ENCODE measurements around the gene TIMM44.

Gene TIMM44

GRCh38 chr19:7981199-7981598 lies 37.7 kb upstream of the TIMM44 start:
- TF ChIP-seq GATA2 (IDR thresholded peaks at IDR 0.05; ENCODE audit: low read depth, low read length) (no peak), GATA3 (IDR thresholded peaks at IDR 0.05; ENCODE audit: low read depth, low read length) (no peak)

- TF ChIP-seq GATA3 (IDR thresholded peaks at IDR 0.05; ENCODE audit: low read depth, low read length) (no peak), GATA2 (IDR thresholded peaks at IDR 0.05; ENCODE audit: low read depth, low read length) (no peak)
Measured at GRCh38 chr19:7980635-7981121, 37.2 kb upstream of the TIMM44 start.

DNA sequence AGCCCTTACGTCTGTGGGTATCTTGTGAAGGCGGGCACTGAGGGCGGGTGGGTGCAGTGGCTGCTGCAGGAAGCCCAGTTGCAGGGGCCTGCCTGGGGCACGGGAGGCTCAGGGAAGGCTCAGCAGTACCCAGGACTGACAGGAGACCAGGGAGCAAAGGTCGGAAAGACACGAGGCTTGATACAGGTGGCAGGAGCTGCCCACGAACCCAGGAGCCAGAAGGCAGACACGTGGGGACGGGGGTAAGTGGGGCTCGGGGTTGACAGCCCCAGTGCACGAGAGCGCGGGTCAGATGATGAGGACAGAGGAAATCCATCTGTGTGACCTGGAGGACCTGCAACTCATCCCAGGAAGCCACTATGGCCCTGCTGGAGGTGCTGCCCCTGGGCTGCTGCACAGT lies 36.7 kb upstream of the TIMM44 start:
- TF ChIP-seq GATA3 (IDR thresholded peaks at IDR 0.05; ENCODE audit: low read depth, low read length), result no peak
- TF ChIP-seq GATA2 (IDR thresholded peaks at IDR 0.05; ENCODE audit: low read depth, low read length), result no peak

- TF ChIP-seq GATA3 (IDR thresholded peaks at IDR 0.05; ENCODE audit: low read depth, low read length) (no peak), GATA2 (IDR thresholded peaks at IDR 0.05; ENCODE audit: low read depth, low read length) (no peak)
Measured at GRCh38 chr19:7979559-7979958, 36.1 kb upstream of the TIMM44 start.

DNA sequence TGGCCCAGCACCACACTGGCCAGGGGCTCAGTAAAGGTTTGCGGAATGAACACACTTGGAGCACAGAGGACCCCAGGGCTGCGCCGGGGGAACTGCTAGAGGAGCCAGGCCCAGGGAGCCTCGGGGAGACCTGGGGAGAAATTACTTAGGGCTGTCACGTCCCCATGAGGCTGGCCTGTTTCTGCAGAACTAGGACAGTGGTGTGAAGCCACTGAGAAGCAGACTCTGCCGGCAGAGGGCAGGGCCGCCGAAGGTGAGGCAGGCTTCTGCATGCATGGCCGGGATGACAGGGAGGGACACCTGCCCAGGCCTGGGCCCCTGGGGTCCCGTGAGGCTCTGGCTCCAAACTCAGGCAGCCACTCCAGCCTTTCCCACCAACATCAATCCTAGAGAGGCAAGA lies 35.5 kb upstream of the TIMM44 start:
- TF ChIP-seq GATA2 (IDR thresholded peaks at IDR 0.05; ENCODE audit: low read depth, low read length) (no peak), GATA3 (IDR thresholded peaks at IDR 0.05; ENCODE audit: low read depth, low read length) (no peak)

DNA sequence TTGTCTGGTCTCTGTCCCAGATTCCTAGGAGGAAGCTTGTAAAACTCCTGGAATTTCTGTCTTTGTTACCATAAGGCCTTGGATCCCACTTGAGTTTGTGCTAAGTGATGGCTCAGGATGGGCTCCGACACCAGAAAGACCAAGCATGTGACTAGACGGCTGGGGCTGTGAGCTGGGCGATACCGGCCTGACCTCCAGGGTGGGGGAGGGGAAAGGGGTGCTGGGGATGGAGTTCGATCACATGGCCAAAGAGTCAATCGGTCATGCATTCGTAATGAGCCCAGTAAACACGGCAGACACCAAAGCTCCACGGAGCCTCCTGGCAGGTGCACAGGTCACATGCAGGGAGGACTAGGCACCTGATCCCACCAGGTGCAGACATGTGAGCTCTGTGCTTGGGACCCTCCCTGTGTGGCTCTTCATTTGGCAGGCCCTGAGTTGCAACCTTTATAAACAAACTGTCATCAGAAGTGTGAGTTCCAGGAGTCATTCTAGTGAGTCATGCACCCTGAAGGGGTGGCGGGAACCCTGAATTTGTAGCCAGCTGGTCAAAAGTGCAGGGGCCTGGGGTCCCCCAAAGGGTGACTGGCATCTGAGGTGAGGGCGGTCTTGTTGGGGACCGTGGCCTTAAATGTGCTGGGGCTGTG lies 34.8 kb upstream of the TIMM44 start:
- TF ChIP-seq GATA3 (IDR thresholded peaks at IDR 0.05; ENCODE audit: low read depth, low read length) (no peak), GATA2 (IDR thresholded peaks at IDR 0.05; ENCODE audit: low read depth, low read length) (no peak)

DNA sequence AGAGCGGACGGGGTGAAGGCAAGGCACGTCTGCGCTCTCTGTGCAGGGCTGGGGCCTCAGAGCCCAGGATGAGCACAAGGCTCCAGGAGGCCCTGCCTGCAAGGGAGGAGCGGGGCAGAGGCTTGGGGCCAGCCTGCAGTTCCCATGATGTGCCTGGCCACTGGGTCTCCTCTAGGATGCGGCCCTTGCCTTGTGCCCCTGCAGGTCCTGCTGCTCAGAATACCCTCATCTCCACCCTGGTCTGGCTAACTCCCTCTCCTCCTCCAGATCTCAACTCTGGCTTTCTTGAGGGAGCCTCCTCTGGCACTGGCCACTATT lies 34.2 kb upstream of the TIMM44 start:
- TF ChIP-seq GATA2 (IDR thresholded peaks at IDR 0.05; ENCODE audit: low read depth, low read length) (no peak), GATA3 (IDR thresholded peaks at IDR 0.05; ENCODE audit: low read depth, low read length) (no peak)

DNA sequence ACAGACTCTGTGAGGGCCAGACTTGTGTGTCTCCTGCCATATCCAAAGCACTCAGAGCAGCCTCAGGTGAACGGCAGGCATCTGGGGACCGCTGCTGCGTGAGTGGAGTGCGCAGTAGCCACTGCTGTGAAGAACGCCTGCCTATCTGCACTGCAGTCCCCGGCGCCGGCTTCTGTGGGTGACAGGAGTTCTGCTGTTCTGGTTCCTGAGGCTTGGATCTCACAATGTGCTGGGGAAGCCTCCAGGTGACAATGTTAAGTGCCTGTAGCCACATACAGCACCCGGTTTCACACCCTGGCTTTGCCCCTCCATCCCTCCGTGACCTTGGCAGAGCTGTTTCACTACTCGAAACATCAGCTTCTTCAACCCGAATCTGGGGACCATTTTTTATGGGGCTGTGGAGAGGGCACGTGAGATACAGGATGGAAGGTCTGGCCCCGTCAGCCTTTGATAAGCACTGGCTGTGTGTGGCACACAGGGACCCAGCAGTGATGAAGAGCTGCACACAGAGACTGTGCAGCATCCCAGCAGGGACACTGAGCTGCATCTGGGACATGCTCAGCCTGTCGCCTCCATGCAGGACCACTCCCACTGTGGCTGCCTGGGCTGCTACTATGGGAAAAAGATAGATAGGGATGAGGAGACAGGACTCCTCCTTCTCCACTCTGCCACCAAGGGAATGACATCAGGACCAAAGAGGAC lies 33.7 kb upstream of the TIMM44 start:
- TF ChIP-seq GATA3 (IDR thresholded peaks at IDR 0.05; ENCODE audit: low read depth, low read length) (no peak), GATA2 (IDR thresholded peaks at IDR 0.05; ENCODE audit: low read depth, low read length) (no peak)

- TF ChIP-seq GATA2 (IDR thresholded peaks at IDR 0.05; ENCODE audit: low read depth, low read length) (no peak), GATA3 (IDR thresholded peaks at IDR 0.05; ENCODE audit: low read depth, low read length) (no peak)
Measured at GRCh38 chr19:7976461-7976860, 33.0 kb upstream of the TIMM44 start.

- TF ChIP-seq GATA2 (IDR thresholded peaks at IDR 0.05; ENCODE audit: low read depth, low read length) (no peak), GATA3 (IDR thresholded peaks at IDR 0.05; ENCODE audit: low read depth, low read length) (no peak)
Measured at GRCh38 chr19:7975037-7975436, 31.6 kb upstream of the TIMM44 start.

GRCh38 chr19:7973883-7974282 lies 30.4 kb upstream of the TIMM44 start:
- TF ChIP-seq GATA2 (IDR thresholded peaks at IDR 0.05; ENCODE audit: low read depth, low read length) (no peak), GATA3 (IDR thresholded peaks at IDR 0.05; ENCODE audit: low read depth, low read length) (no peak)

DNA sequence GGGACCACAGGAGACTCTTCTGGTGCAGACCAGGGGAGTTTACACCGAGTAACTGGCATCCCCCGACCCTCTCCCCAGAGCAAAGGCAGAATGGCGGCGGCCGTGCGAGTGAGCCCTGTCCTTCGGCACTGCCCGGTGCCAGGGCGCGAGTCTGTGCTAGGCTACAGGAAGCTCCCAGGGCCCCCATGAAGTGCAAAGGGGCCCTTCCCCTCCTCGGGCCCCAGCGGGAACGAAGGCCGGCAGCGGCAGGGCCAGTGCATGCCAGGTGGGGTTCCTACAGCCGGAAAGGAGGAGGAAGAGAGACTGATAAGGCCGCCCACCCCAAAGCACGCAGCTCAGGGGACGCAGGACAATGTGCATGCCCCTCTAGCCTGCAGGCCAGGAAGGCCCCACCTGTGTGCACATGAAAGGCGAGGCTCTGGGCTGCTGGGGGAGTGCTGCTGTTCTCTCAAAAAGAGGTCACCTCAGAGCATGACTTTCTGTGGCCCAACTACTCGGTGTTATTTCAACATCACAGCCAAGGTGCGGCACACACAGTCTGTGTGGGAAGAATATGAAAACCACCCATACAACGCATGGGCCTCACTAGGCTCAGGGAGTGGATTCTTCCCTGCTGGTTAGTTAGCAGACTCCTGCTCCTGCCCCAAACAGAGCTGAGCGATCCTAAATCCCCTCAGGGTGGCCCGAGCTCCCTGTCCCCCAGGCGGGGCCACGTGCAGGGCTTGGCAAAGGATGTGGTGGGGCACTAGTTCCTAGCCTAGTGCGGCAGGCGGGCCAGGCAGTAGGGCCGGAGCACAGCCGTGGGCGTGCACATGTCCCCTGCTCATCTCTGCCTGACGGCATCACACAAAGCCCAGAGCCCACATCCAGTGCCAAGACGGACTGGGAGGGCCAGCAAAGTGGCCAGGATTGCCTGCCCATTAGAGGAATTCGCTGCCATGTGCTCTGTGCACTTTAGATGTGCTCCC lies 28.4 kb upstream of the TIMM44 start:
- TF ChIP-seq GATA2 (IDR thresholded peaks at IDR 0.05; ENCODE audit: low read depth, low read length) (no peak), GATA3 (IDR thresholded peaks at IDR 0.05; ENCODE audit: low read depth, low read length) (no peak)

GRCh38 chr19:7970716-7971448 lies 27.4 kb upstream of the TIMM44 start:
- TF ChIP-seq GATA3 (IDR thresholded peaks at IDR 0.05; ENCODE audit: low read depth, low read length) (no peak), GATA2 (IDR thresholded peaks at IDR 0.05; ENCODE audit: low read depth, low read length) (no peak)

- TF ChIP-seq GATA3 (IDR thresholded peaks at IDR 0.05; ENCODE audit: low read depth, low read length), result no peak
Measured at GRCh38 chr19:7969555-7969939, 26.1 kb upstream of the TIMM44 start.

All from SH-SY5Y (cell line).